BJ (cell line): ENCODE data around the gene FARP2. TPM values are rescaled to one million over a fixed set of nuclear protein-coding genes. Genes with fewer than 3 reads are reported as not detected.
"Not testable (repeated sequence)": the region's sequence is repeated elsewhere in the genome, so short reads cannot be mapped to it uniquely, and the experiment has no call there.

ENCODE experiments used
- CTCF ChIA-PET: fragments of 350-600 bp; formaldehyde crosslinking; extraction: SDS; loops from one replicate; lab custom pipeline; 2021; ENCODE audit warnings: antibody characterized with exemption, inconsistent platforms; lab: Yijun Ruan, JAX
- POLR2A ChIA-PET: fragments of 300-600 bp; sonication (Branson Sonifier 250); formaldehyde crosslinking; extraction: SDS; loops from one replicate; lab custom pipeline; 2021; ENCODE audit warnings: antibody characterized with exemption; lab: Charles Lee
- DNase-seq: peaks from one replicate; pipeline ENCODE4 v3.0.0-alpha.2; 2011; ENCODE audit warnings: low read depth
- H3K27me3 ChIP-seq: 2 replicates; pipeline ENCODE4 v1.6.0; 2011; ENCODE audit warnings: low read length; ENCODE audit not compliant: control insufficient read depth, insufficient read depth
- H3K36me3 ChIP-seq: 2 replicates; pipeline ENCODE4 v1.5.1; 2011; ENCODE audit warnings: low read length; ENCODE audit not compliant: control insufficient read depth, insufficient read depth
- H3K4me3 ChIP-seq: 2 replicates; pipeline ENCODE4 v1.5.1; 2011; ENCODE audit warnings: low read depth, mild to moderate bottlenecking, control low read depth, low read length
- CTCF ChIP-seq: IDR thresholded peaks from 2 replicates; pipeline ENCODE4 v1.5.1; 2011; ENCODE audit warnings: low read depth, mild to moderate bottlenecking, control low read depth, inconsistent platforms, low read length, moderate library complexity; ENCODE audit not compliant: insufficient read depth
- polyA plus RNA-seq: library from polyadenylated mRNA; depleted of rRNA; stranded (reverse); fragments of >200 nt; gene quantifications from 2 replicates; pipeline ENCODE4 v1.2.3, GENCODE V29; 2011

FARP2 gene
- polyA plus RNA-seq, 1 experiment, result 28.7 TPM

- Histone ChIP-seq H3K4me3 (no peak overlapping the region), H3K36me3 (peaks cover 14% of the 10 kb centered on the region), H3K27me3 (no peaks in the 10 kb centered on the region)
- ChIA-PET CTCF (interaction anchor here (0.8 kb wide), 1 partner anchor 41 kb away, joined by 3 read pairs; no protein-coding TSS in a partner anchor), POLR2A (no interaction called here)
- no peak for DNase-seq
- no peak for TF ChIP-seq CTCF
Observed at GRCh38 chr2:241432824-241433448, 76.9 kb downstream of the FARP2 start.

DNA sequence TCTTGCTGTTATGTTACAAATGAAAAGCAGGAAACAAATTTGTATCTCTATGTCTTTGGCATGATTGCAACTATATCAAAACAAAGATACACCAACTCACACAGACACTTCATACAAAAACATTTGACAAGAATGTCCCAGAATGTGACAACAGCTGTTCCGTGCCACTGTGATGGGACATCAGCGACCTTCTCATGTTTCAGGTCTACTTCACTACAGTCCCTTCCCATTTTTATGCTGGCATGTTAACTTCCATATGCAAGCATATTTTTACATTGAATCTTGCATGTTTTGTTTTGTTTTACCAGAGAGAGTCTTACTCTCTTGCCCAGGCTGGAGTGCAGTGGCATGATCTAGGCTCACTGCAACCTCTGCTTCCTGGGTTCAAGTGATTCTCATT lies 81.1 kb downstream of the FARP2 start:
- DNase-seq, result no peak
- Histone ChIP-seq H3K4me3 (no peak overlapping the region), H3K36me3 (peaks cover 24% of the 10 kb centered on the region), H3K27me3 (no peaks in the 10 kb centered on the region)
- CTCF ChIA-PET, result no interaction called here
- POLR2A ChIA-PET, result no interaction called here
- no peak for TF ChIP-seq CTCF

DNA sequence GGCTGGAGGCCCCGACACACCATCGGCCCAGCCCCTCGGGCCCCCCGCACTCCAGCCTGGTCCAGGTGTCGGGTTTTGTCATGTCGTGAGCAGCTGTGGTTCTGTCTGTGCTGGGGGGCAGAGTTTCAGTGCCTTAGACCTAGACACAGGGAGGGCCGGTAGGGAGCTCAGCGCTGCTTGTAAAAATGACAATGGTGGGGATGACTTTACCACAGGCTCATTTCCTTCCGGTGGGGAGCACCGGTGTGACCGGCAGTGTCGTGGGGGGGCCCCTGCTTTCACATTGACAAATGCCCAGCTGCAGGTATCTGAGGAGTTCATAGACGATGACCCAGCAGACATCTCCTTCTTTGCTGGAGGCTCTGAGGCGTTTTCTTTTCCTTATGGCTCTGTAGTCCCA lies 85.4 kb downstream of the FARP2 start:
- TF ChIP-seq CTCF, result no peak
- DNase-seq, result no peak
- POLR2A ChIA-PET, result no interaction called here
- H3K27me3 ChIP-seq, result no peaks in the 10 kb centered on the region
- peaks cover 21% of the 10 kb centered on the region for H3K36me3 ChIP-seq
- CTCF ChIA-PET, result interaction anchor here (1.0 to 1.1 kb wide), 2 partner anchors 28 to 590 kb away, joined by 3 read pairs; no protein-coding TSS in a partner anchor
- no peak overlapping the region for H3K4me3 ChIP-seq

DNA sequence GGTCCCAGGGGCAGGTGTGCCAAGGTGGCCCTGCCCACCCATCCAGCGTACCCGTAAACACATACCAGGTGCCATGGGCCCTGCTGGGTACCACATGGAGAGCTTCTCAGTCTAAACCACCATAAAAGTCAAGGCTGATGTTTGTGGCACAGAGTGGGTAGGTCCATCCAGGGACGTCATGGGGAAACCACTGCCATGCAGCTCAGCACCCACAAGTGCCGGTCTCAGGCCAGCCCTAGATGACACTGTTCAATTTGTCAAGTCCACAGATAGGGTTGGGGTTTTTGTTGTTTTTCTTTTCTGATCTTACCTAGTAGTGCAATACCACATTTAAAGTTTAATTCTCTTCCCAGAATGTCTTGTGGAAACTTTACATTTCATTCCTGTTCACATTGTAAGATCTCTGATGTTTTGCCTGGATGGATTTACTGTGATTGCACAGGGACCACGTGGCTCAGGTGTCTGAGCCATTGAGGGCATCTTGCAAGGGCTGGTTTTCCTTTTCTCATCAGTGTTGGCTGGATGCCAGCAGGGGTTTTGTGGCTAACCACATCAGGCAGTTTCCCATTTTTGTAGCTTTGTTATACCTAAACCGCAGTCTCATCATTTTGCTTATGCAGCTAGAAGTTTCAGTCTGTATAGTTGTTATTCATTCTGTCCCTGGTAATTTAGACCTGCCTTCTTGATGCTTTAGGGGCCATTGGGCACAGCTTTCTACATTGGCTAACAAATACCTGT lies 87.6 kb downstream of the FARP2 start:
- ChIA-PET POLR2A (no interaction called here), CTCF (interaction anchor here (0.6 to 1.4 kb wide), 3 partner anchors 13 to 215 kb away, joined by 3 to 4 read pairs (median 3); no protein-coding TSS in a partner anchor)
- H3K36me3 ChIP-seq, result peaks cover 17% of the 10 kb centered on the region
- no peak for DNase-seq
- H3K4me3 ChIP-seq, result no peak overlapping the region
- no peak for TF ChIP-seq CTCF
- H3K27me3 ChIP-seq, result no peaks in the 10 kb centered on the region

- Histone ChIP-seq H3K36me3 (peaks cover 13% of the 10 kb centered on the region), H3K27me3 (no peaks in the 10 kb centered on the region), H3K4me3 (no peak overlapping the region)
- POLR2A ChIA-PET, result no interaction called here
- CTCF ChIA-PET, result no interaction called here
- no peak for DNase-seq
- no peak for TF ChIP-seq CTCF
Observed at GRCh38 chr2:241445426-241445825, 89.3 kb downstream of the FARP2 start.

DNA sequence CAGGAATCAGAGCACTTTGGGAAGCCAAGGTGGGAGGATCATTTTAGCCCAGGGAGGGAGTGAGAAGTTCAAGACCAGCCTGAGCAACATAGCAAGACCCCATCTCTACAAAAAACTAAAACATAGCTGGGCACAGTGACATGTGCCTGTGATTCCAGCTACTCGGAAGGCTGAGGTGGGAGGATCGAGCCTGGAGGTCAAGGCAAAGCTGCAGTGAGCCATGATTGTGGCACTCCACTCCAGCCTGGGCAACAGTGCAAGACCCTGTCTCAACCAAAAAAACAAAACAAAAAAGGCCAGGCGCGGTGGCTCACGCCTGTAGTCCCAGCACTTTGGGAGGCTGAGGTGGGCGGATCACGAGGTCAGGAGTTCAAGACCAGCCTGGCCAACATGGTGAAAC lies 94.0 kb downstream of the FARP2 start:
- H3K27me3 ChIP-seq, DNase-seq, H3K4me3 ChIP-seq, H3K36me3 ChIP-seq, POLR2A ChIA-PET: not testable (repeated sequence)
- CTCF ChIA-PET, result interaction anchor here (0.6 kb wide), 1 partner anchor 200 kb away, joined by 3 read pairs; no protein-coding TSS in a partner anchor
